ENCODE data around the gene ANGPTL4. TPM values are rescaled to one million over a fixed set of nuclear protein-coding genes. Genes with fewer than 3 reads are reported as not detected.

ANGPTL4 gene
- total RNA-seq, 1 donor from 2014 or later: not detected

GRCh38 chr19:8357007-8357521 lies 6.9 kb upstream of the ANGPTL4 start:
- Mint-ChIP-seq H3K4me1 (peaks cover 8% of the 10 kb centered on the region), H3K9me3 (no peaks in the 10 kb centered on the region), H3K4me3 (no peak overlapping the region), H3K27ac (no peak overlapping the region), H3K36me3 (no peaks in the 10 kb centered on the region), H3K27me3 (ENCODE audit: insufficient read depth, low read depth) (peaks cover 5% of the 10 kb centered on the region)
- no peaks in the 10 kb centered on the region for H3K79me2 ChIP-seq (ENCODE audit: low read depth)
- H3K9me3 ChIP-seq (ENCODE audit: low read depth): no peaks in the 10 kb centered on the region
- H3K27ac ChIP-seq: no peak overlapping the region
- no peaks in the 10 kb centered on the region for H3K36me3 ChIP-seq
- TF ChIP-seq CTCF (IDR thresholded peaks at IDR 0.05) (no peak), EZH2 (IDR thresholded peaks at IDR 0.05) (no peak), EZH2phosphoT487 (IDR thresholded peaks at IDR 0.05) (no peak)
- peaks cover 3% of the 10 kb centered on the region for H3K4me1 ChIP-seq
- H3K4me3 ChIP-seq: no peak overlapping the region
- no peaks in the 10 kb centered on the region for H4K20me1 ChIP-seq (ENCODE audit: low read depth)
- H3K9ac ChIP-seq: no peak overlapping the region
- H3K4me2 ChIP-seq: no peak overlapping the region
- peaks cover 6% of the 10 kb centered on the region for H3K27me3 ChIP-seq
- no peak for DNase-seq (ENCODE audit: low spot score)
- H2AFZ ChIP-seq (replicated peaks): no peak overlapping the region
- H3F3A ChIP-seq (ENCODE audit: low read depth): peaks cover 13% of the 10 kb centered on the region

GRCh38 chr19:8358948-8359347 lies 5.0 kb upstream of the ANGPTL4 start:
- Histone ChIP-seq H4K20me1 (ENCODE audit: low read depth) (no peaks in the 10 kb centered on the region), H3F3A (ENCODE audit: low read depth) (peaks cover 10% of the 10 kb centered on the region), H3K27ac (no peak overlapping the region), H3K27me3 (peaks cover 22% of the 10 kb centered on the region), H3K4me3 (no peak overlapping the region), H3K9me3 (ENCODE audit: low read depth) (no peaks in the 10 kb centered on the region), H3K36me3 (no peaks in the 10 kb centered on the region), H2AFZ (replicated peaks) (no peak overlapping the region), H3K79me2 (ENCODE audit: low read depth) (no peaks in the 10 kb centered on the region), H3K4me1 (no peaks in the 10 kb centered on the region), H3K9ac (no peak overlapping the region), H3K4me2 (no peak overlapping the region)
- Mint-ChIP-seq H3K4me1 (peaks cover 11% of the 10 kb centered on the region), H3K36me3 (no peaks in the 10 kb centered on the region), H3K4me3 (no peak overlapping the region), H3K27me3 (ENCODE audit: insufficient read depth, low read depth) (peaks cover 16% of the 10 kb centered on the region), H3K9me3 (no peaks in the 10 kb centered on the region), H3K27ac (no peak overlapping the region)
- no peak for TF ChIP-seq CTCF (IDR thresholded peaks at IDR 0.05)
- TF ChIP-seq EZH2 (IDR thresholded peaks at IDR 0.05): no peak
- no peak for TF ChIP-seq EZH2phosphoT487 (IDR thresholded peaks at IDR 0.05)
- DNase-seq (ENCODE audit: low spot score): no peak

DNA sequence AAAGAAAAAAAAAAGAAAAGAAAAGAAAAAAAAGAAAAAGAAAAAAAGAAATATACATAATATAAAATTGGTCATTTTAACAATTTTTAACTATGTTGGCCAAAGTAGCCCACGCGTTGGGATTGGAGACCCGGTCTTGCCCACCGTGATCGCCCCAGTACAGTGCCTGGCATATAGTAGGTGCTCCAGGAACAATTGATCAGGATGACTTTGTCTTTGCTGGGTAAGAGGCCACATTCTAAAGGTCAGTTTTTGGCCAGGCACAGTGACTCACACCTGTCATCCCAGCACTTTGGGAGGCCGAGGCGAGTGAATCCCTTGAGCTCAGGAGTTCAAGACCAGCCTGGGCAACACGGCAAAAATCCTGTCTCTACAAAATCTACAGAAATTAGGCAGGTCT lies 3.8 kb upstream of the ANGPTL4 start:
- Histone ChIP-seq H3K4me2 (no peak overlapping the region), H3K4me3 (no peak overlapping the region), H2AFZ (replicated peaks) (no peak overlapping the region), H3K27me3 (peaks cover 34% of the 10 kb centered on the region), H3K9me3 (ENCODE audit: low read depth) (no peaks in the 10 kb centered on the region), H3K36me3 (no peaks in the 10 kb centered on the region), H3K79me2 (ENCODE audit: low read depth) (no peaks in the 10 kb centered on the region), H3K9ac (no peak overlapping the region), H3K4me1 (no peaks in the 10 kb centered on the region), H3F3A (ENCODE audit: low read depth) (peaks cover 20% of the 10 kb centered on the region), H3K27ac (no peak overlapping the region), H4K20me1 (ENCODE audit: low read depth) (no peaks in the 10 kb centered on the region)
- Mint-ChIP-seq H3K36me3 (no peaks in the 10 kb centered on the region), H3K27me3 (ENCODE audit: insufficient read depth, low read depth) (peaks cover 21% of the 10 kb centered on the region), H3K27ac (no peak overlapping the region), H3K4me3 (no peak overlapping the region), H3K9me3 (no peaks in the 10 kb centered on the region), H3K4me1 (peaks cover 14% of the 10 kb centered on the region)
- no peak for TF ChIP-seq EZH2 (IDR thresholded peaks at IDR 0.05)
- no peak for TF ChIP-seq CTCF (IDR thresholded peaks at IDR 0.05)
- no peak for TF ChIP-seq EZH2phosphoT487 (IDR thresholded peaks at IDR 0.05)
- DNase-seq (ENCODE audit: low spot score): no peak
